Fibroblast of the aortic adventitia (primary cell): ENCODE data around the gene KREMEN1. TPM values are rescaled to one million over a fixed set of nuclear protein-coding genes. Genes with fewer than 3 reads are reported as not detected.

Experiments used
- DNase-seq: peaks from one replicate; pipeline ENCODE4 v3.0.0-alpha.2; 2010; ENCODE audit warnings: low read depth
- H3K4me3 ChIP-seq: 2 replicates; pipeline ENCODE4 v1.5.1; 2011; ENCODE audit warnings: low read depth, mild to moderate bottlenecking, control low read depth, low read length, moderate library complexity
- total RNA-seq: library from RNA; depleted of rRNA; stranded (reverse); fragments of >200 nt; gene quantifications from 2 replicates; pipeline ENCODE4 v1.2.3, GENCODE V29; 2012; ENCODE audit warnings: low replicate concordance
- TF ChIP-seq, protein P1 (sequence below): IDR thresholded peaks from 2 replicates; pipeline ENCODE4 v1.5.1; 2011; ENCODE audit warnings: mild to moderate bottlenecking, low read length, control low read depth, inconsistent platforms; ENCODE audit not compliant: insufficient read depth

The KREMEN1 gene
- total RNA-seq, 1 donor, result 5.7 TPM

DNA sequence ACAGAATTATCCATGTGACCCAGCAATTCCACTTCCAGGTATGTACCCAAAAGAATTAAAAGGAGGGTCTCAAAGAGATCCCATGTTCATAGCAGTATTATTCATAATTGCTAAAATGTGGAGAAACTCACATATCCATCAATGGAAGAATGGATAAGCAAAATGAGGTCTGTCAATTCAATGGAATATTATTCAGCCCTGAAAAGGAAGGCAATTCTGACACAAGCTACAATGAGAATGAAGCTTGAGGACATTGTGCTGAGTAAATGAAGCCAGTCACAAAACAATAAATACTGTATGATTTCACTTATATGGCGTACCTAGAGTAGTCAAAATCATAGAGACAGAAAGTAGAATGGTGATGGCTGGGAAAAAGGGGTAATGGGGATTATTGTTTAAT, 113.5 kb downstream of the KREMEN1 start:
- H3K4me3 ChIP-seq, result no peak overlapping the region
- TF ChIP-seq, protein P1, sequence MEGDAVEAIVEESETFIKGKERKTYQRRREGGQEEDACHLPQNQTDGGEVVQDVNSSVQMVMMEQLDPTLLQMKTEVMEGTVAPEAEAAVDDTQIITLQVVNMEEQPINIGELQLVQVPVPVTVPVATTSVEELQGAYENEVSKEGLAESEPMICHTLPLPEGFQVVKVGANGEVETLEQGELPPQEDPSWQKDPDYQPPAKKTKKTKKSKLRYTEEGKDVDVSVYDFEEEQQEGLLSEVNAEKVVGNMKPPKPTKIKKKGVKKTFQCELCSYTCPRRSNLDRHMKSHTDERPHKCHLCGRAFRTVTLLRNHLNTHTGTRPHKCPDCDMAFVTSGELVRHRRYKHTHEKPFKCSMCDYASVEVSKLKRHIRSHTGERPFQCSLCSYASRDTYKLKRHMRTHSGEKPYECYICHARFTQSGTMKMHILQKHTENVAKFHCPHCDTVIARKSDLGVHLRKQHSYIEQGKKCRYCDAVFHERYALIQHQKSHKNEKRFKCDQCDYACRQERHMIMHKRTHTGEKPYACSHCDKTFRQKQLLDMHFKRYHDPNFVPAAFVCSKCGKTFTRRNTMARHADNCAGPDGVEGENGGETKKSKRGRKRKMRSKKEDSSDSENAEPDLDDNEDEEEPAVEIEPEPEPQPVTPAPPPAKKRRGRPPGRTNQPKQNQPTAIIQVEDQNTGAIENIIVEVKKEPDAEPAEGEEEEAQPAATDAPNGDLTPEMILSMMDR, result no peak
- no peak for DNase-seq

DNA sequence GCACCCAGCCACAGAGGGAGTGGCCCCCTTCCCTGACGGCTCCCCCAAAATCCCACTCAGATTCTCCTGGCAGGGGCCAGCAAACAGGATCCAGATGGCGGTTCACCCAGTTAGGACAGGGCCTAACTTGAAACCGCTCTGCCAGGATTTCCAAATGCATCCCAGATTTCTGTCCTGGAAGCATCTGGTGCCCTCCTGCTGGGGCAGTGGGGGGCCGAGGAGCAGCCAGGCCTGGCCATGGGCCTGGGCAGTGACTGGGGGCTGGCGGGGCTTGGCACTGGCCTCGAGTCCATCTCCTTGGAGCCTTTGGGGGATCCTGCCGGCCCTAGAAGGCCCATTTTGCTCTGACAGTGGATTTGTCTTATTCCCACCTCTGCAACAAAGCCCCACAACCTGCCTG, 115.0 kb downstream of the KREMEN1 start:
- no peak overlapping the region for H3K4me3 ChIP-seq
- TF ChIP-seq, protein P1, result no peak
- no peak for DNase-seq

DNA sequence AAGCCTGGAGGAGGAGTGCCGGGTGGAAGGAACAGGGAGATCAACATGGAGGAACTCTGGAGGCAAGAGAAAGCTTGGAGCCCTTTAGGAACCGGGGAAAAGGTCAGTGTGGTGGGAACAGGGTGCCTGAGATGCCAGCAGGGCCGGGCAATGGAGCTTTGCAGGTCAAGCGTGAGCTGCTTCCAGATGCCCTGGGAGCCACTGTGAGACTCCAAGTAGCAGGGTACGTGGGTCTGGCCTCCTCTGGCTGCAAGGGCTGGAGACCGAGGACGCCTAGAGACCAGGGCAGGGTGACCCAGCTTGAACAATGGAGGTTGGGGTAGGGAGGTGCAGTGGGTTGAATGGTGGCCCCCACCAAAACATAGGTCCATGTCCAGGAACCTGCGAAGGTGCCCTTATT, 117.2 kb downstream of the KREMEN1 start:
- TF ChIP-seq, protein P1, result no peak
- no peak for DNase-seq
- H3K4me3 ChIP-seq, result no peak overlapping the region

DNA sequence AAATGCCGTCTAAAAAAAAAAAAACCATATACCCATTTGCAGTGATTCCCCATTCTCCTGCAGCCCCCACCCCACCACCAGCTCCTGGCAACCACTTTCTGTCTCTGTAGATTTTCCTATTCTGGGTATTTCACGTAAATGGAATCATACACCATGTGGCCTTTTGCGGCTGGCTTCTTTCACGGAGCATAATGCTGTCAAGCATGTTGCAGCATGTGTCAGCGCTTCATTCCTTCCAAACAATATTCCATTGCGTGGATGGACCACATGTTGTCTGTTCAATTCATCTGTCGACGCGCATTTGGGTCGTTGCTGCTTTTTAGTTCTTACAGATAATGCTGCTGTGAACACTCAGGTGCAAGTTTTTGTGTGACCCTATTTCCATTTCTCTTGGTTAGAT, 118.1 kb downstream of the KREMEN1 start:
- TF ChIP-seq, protein P1, result no peak
- no peak overlapping the region for H3K4me3 ChIP-seq
- DNase-seq, result no peak

DNA sequence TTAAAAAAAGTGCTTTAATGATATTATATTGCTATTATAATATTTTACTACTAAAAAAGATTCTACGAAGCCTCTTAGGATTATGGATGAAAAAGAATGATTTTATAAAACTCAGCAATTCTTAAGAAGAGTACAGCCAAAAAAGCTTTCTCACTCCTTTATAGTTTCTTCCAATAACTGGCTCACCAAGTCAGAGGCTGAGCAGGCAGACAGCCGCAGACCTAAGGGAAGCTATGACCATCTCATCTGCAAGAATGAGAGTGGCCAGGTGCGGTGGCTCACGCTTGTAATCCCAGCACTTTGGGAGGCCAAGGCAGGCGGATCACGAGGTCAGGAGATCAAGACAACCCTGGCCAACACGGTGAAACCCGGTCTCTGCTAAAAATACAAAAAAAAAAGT, 120.2 kb downstream of the KREMEN1 start:
- TF ChIP-seq, protein P1, result no peak
- DNase-seq, result no peak
- H3K4me3 ChIP-seq, result no peak overlapping the region

DNA sequence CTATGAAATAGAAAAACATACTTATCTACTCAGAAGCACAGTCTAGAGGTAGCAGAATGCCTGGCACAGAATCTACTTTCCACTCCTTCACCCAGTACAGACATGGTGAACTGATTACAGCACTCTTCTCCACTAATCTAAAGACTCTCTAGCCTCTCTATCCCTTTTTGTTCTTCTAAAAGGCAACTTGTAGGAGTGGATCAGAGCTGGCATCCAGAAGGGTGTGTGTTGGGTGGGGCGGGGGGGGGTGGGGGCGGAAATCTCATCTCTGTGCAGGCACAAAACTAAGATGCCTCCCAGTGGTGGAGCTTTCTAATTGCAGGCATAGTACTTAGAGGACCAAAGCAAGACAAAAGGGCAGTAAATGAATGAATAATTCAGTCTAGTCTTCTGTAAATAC, 121.3 kb downstream of the KREMEN1 start:
- TF ChIP-seq, protein P1, result no peak
- DNase-seq, result no peak

More for the DNA sequence above, 121.3 kb downstream of the KREMEN1 start:
- H3K4me3 ChIP-seq, result no peak overlapping the region
